Measurements from ENCODE around the gene SWAP70.

Gene SWAP70

GRCh38 chr11:9708544-9708943 lies 44.7 kb downstream of the SWAP70 start:
- no peak for TF ChIP-seq CTCF (conservative IDR thresholded peaks at IDR 0.05)
- H3K27ac ChIP-seq: no peak overlapping the region

GRCh38 chr11:9710223-9710622 lies 46.3 kb downstream of the SWAP70 start:
- no peak overlapping the region for H3K27ac ChIP-seq
- TF ChIP-seq CTCF (conservative IDR thresholded peaks at IDR 0.05): no peak

GRCh38 chr11:9710852-9711251 lies 47.0 kb downstream of the SWAP70 start:
- no peak for TF ChIP-seq CTCF (conservative IDR thresholded peaks at IDR 0.05)
- no peak overlapping the region for H3K27ac ChIP-seq

GRCh38 chr11:9711454-9712307 lies 47.8 kb downstream of the SWAP70 start:
- H3K27ac ChIP-seq: no peak overlapping the region
- TF ChIP-seq CTCF (conservative IDR thresholded peaks at IDR 0.05): no peak

- H3K27ac ChIP-seq: no peak overlapping the region
These were observed 50.5 kb downstream of the SWAP70 start for GRCh38 chr11:9714272-9714940.

GRCh38 chr11:9716275-9717039 lies 52.6 kb downstream of the SWAP70 start:
- TF ChIP-seq CTCF (conservative IDR thresholded peaks at IDR 0.05): no peak
- H3K27ac ChIP-seq: no peak overlapping the region

More at GRCh38 chr11:9714272-9714940, 50.5 kb downstream of the SWAP70 start:
- no peak for TF ChIP-seq CTCF (conservative IDR thresholded peaks at IDR 0.05)

- no peak for TF ChIP-seq CTCF (conservative IDR thresholded peaks at IDR 0.05)
- H3K27ac ChIP-seq: no peak overlapping the region
These were observed 53.1 kb downstream of the SWAP70 start for GRCh38 chr11:9717040-9717357.

All from VCaP (cell line).